Gastrocnemius medialis (tissue), 4 donors: Measurements from ENCODE around the gene SLC6A4.

Experiments used
- POLR2A ChIP-seq, 2 donors: fragments of 450-650 bp; IDR thresholded peaks; one replicate each; pipeline ENCODE4 v1.6.1; 2017; ENCODE audit warnings: antibody characterized with exemption in 2 of 2, mild to moderate bottlenecking in 2 of 2, moderate library complexity in 2 of 2
- TF ChIP-seq, protein P1 (sequence below), 5 experiments: fragments of 450-650 bp in 3 of 5; fragments of 200-600 bp in 2 of 5; sonication (generic) in 2 of 5; IDR thresholded peaks in 4 of 5; conservative IDR thresholded peaks in 1 of 5; 1 replicate in 4 of 5; 2 replicates in 1 of 5; pipeline ENCODE4 v1.5.1; 2016 to 2019; ENCODE audit warnings: antibody characterized with exemption in 5 of 5, mild to moderate bottlenecking in 3 of 5, moderate library complexity in 3 of 5

GRCh38 chr17:30220414-30220813 lies 15.1 kb downstream of the SLC6A4 start:
- TF ChIP-seq POLR2A (IDR thresholded peaks at IDR 0.05), result no peak
- TF ChIP-seq, protein P1, sequence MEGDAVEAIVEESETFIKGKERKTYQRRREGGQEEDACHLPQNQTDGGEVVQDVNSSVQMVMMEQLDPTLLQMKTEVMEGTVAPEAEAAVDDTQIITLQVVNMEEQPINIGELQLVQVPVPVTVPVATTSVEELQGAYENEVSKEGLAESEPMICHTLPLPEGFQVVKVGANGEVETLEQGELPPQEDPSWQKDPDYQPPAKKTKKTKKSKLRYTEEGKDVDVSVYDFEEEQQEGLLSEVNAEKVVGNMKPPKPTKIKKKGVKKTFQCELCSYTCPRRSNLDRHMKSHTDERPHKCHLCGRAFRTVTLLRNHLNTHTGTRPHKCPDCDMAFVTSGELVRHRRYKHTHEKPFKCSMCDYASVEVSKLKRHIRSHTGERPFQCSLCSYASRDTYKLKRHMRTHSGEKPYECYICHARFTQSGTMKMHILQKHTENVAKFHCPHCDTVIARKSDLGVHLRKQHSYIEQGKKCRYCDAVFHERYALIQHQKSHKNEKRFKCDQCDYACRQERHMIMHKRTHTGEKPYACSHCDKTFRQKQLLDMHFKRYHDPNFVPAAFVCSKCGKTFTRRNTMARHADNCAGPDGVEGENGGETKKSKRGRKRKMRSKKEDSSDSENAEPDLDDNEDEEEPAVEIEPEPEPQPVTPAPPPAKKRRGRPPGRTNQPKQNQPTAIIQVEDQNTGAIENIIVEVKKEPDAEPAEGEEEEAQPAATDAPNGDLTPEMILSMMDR (IDR thresholded peaks at IDR 0.05 in 4 of 5, conservative IDR thresholded peaks at IDR 0.05 in 1 of 5), result no peak
